Measurements from ENCODE around the gene CR2.

DNA sequence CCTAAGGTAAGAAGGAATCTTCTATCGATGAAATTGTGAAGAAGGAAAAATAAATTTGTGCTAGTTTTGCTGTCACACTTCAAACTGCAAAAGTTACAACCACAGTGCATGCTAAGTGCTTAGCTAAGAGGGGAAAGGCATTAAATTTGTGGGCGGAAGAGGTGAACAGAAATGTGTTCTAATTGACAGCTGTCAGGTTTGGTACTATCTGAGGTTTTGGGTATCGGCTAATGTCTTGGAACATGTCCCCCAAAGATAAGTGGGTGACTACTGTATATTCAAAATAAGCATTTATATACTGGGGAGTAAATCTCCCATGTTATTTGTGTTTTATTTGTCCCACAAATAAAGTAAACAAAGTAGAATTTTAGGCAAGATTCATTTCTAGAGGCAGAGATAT is 49.8 kb downstream of the CR2 start:
- TF ChIP-seq, protein P1, sequence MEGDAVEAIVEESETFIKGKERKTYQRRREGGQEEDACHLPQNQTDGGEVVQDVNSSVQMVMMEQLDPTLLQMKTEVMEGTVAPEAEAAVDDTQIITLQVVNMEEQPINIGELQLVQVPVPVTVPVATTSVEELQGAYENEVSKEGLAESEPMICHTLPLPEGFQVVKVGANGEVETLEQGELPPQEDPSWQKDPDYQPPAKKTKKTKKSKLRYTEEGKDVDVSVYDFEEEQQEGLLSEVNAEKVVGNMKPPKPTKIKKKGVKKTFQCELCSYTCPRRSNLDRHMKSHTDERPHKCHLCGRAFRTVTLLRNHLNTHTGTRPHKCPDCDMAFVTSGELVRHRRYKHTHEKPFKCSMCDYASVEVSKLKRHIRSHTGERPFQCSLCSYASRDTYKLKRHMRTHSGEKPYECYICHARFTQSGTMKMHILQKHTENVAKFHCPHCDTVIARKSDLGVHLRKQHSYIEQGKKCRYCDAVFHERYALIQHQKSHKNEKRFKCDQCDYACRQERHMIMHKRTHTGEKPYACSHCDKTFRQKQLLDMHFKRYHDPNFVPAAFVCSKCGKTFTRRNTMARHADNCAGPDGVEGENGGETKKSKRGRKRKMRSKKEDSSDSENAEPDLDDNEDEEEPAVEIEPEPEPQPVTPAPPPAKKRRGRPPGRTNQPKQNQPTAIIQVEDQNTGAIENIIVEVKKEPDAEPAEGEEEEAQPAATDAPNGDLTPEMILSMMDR (IDR thresholded peaks at IDR 0.05): no peak
- no peak for TF ChIP-seq EP300 (IDR thresholded peaks at IDR 0.05)
